HG02884 (cell line): ENCODE data around the gene IAPP.
"Not testable (repeated sequence)": the region's sequence is repeated elsewhere in the genome, so short reads cannot be mapped to it uniquely, and the experiment has no call there.

Source experiments
- ATAC-seq: cut with Tn5 transposase; IDR thresholded peaks from one replicate; pipeline ENCODE4 v1.9.1; 2021; ENCODE audit warnings: mild to moderate bottlenecking, moderate library complexity; ENCODE audit not compliant: unreplicated experiment

The IAPP gene

GRCh38 chr12:21372602-21373001 is at the start of gene IAPP:
TSS of gene IAPP (plus strand) at chr12:21372902. CDS start at chr12:21373352, 450 bp downstream.
- no peak for ATAC-seq

GRCh38 chr12:21323736-21324135 is 49.0 kb upstream of the IAPP start:
- no peak for ATAC-seq

- no peak for ATAC-seq
Measured at GRCh38 chr12:21324551-21324950, 48.2 kb upstream of the IAPP start.

- no peak for ATAC-seq
Measured at GRCh38 chr12:21328578-21328977, 44.1 kb upstream of the IAPP start.

GRCh38 chr12:21330682-21331253 is 41.9 kb upstream of the IAPP start:
- no peak for ATAC-seq

- no peak for ATAC-seq
Measured at GRCh38 chr12:21334771-21335325, 37.9 kb upstream of the IAPP start, which contains the start of gene SLCO1A2. TSS of gene SLCO1A2 (minus strand) at chr12:21334917. CDS start at chr12:21334647, 270 bp downstream.

- no peak for ATAC-seq
Measured at GRCh38 chr12:21336656-21337055, 36.0 kb upstream of the IAPP start.

- ATAC-seq, result no peak
Measured at GRCh38 chr12:21337453-21337852, 35.2 kb upstream of the IAPP start.

- no peak for ATAC-seq
Measured at GRCh38 chr12:21337959-21338744, 34.5 kb upstream of the IAPP start.

GRCh38 chr12:21339921-21340320 is 32.8 kb upstream of the IAPP start:
- ATAC-seq, result no peak

GRCh38 chr12:21340403-21340802 is 32.3 kb upstream of the IAPP start:
- ATAC-seq, result no peak

GRCh38 chr12:21341769-21342168 is 30.9 kb upstream of the IAPP start:
- ATAC-seq, result no peak

GRCh38 chr12:21343636-21344035 is 29.1 kb upstream of the IAPP start:
- ATAC-seq, result no peak

GRCh38 chr12:21346542-21347205 is 26.0 kb upstream of the IAPP start:
- ATAC-seq, result no peak

GRCh38 chr12:21350975-21351374 is 21.7 kb upstream of the IAPP start:
- no peak for ATAC-seq

- ATAC-seq, result no peak
Measured at GRCh38 chr12:21353487-21353886, 19.2 kb upstream of the IAPP start.

GRCh38 chr12:21353948-21354347 is 18.8 kb upstream of the IAPP start:
- ATAC-seq, result no peak

- ATAC-seq, result no peak
Measured at GRCh38 chr12:21354641-21355040, 18.1 kb upstream of the IAPP start.

GRCh38 chr12:21360632-21361031 is 12.1 kb upstream of the IAPP start:
- not testable (repeated sequence) for ATAC-seq

GRCh38 chr12:21369141-21369980 is 3.3 kb upstream of the IAPP start:
- no peak for ATAC-seq
